HL-60/S4 treated with phorbol 12-myristate 13-acetate at 8.2 ng/mL for 4 days and 3 days (cell line): ENCODE measurements around the gene SLC12A7.
"Not testable (repeated sequence)": the region's sequence is repeated elsewhere in the genome, so short reads cannot be mapped to it uniquely, and the experiment has no call there.

Experiments
- in situ Hi-C: fragments of 300-500 bp; cut with MboI; formaldehyde crosslinking; loops from 2 replicates; pipeline ENCODE4 v1.15.0; 2022; ENCODE audit warnings: low sequenced_read_pairs

Gene SLC12A7

GRCh38 chr5:1011741-1012312 lies 100.0 kb downstream of the SLC12A7 start:
- in situ Hi-C loops, result no loop called here

GRCh38 chr5:1011226-1011631 lies 100.6 kb downstream of the SLC12A7 start:
- in situ Hi-C loops, result no loop called here

- in situ Hi-C loops, result no loop called here
Measured at GRCh38 chr5:1010641-1011046, 101.2 kb downstream of the SLC12A7 start.

GRCh38 chr5:1010181-1010510 lies 101.7 kb downstream of the SLC12A7 start:
- in situ Hi-C loops, result no loop called here

GRCh38 chr5:1009359-1010180 lies 102.3 kb downstream of the SLC12A7 start:
- in situ Hi-C loops, result no loop called here

GRCh38 chr5:1008451-1009358 lies 103.2 kb downstream of the SLC12A7 start, which contains the start of gene NKD2:
Gene NKD2, plus strand, starts transcription at chr5:1008802. Its CDS starts 256 bp downstream, at chr5:1009058.
- in situ Hi-C loops, result no loop called here

- in situ Hi-C loops, result no loop called here
Measured at GRCh38 chr5:1007681-1008450, 104.0 kb downstream of the SLC12A7 start.

GRCh38 chr5:1007221-1007680 lies 104.6 kb downstream of the SLC12A7 start:
- in situ Hi-C loops, result no loop called here

- in situ Hi-C loops, result no loop called here
Measured at GRCh38 chr5:1006656-1007071, 105.2 kb downstream of the SLC12A7 start.

GRCh38 chr5:1005904-1006655 lies 105.8 kb downstream of the SLC12A7 start:
- in situ Hi-C loops, result no loop called here

GRCh38 chr5:1005249-1005851 lies 106.5 kb downstream of the SLC12A7 start:
- in situ Hi-C loops, result no loop called here

GRCh38 chr5:1004461-1005248 lies 107.2 kb downstream of the SLC12A7 start:
- in situ Hi-C loops, result no loop called here

- in situ Hi-C loops, result no loop called here
Measured at GRCh38 chr5:1003296-1003937, 108.4 kb downstream of the SLC12A7 start.

GRCh38 chr5:1002836-1003235 lies 109.0 kb downstream of the SLC12A7 start:
- in situ Hi-C loops, result no loop called here

- in situ Hi-C loops, result no loop called here
Measured at GRCh38 chr5:1002271-1002546, 109.7 kb downstream of the SLC12A7 start.

GRCh38 chr5:1001406-1002270 lies 110.2 kb downstream of the SLC12A7 start:
- in situ Hi-C loops, result no loop called here

- in situ Hi-C loops, result not testable (repeated sequence)
Measured at GRCh38 chr5:1000831-1001230, 111.0 kb downstream of the SLC12A7 start.
